ENCODE measurements around the gene C1QB. TPM values are rescaled to one million over a fixed set of nuclear protein-coding genes. Genes with fewer than 3 reads are reported as not detected.

C1QB gene
- total RNA-seq, 4 donors from 2014 or later = 54.3 to 107 (median 86.1) TPM

DNA sequence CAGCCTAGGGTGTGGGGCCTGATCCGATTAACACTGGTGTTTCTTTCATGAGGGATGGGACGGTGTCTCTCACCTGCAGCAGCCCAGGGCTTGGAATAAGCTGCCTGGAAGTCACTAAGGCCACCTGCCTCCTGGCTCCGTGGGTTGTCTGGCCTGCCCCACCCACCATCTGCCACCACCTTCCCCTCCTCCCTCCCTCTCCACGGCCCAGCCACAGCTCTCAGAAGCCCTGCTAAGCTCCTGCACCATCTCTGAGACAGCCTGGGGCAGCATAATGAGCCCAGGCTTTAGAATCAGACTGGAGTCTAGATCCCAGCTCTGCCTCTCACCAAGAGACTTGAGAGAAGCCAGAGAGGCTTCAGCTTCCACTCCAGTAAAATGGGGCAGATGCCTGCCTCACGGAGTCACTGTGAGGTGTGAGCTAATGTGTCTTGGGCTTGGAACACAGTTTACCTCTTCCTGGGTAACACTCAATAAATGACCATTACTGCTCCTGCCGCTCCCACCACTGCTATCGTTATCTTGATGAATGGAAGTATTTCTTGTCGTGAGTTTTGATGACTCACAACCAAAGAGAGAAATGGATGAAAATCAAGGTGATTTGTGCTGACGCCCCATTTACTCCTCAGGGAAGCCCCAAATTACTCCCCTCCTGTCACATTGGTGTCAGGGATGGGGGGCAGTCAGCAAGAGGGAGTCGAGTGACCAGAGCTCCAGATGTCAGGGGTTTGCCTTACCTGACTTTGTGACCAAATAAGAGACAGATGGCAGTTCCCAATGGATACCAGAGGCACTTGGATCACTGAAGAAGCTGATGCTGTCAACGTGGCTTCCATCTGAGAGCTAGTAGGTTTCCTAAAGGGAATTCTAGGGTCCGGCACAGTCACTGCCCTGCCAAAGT lies 40.1 kb upstream of the C1QB start:
- H3K9me3 ChIP-seq = no peaks in the 10 kb centered on the region
- H3K27me3 ChIP-seq = no peaks in the 10 kb centered on the region
- no peak overlapping the region for H3K27ac ChIP-seq
- H3K36me3 ChIP-seq = no peaks in the 10 kb centered on the region
- no peak for DNase-seq
- TF ChIP-seq CTCF (IDR thresholded peaks at IDR 0.05) (no peak), POLR2A (IDR thresholded peaks at IDR 0.05) (no peak)
- no peak overlapping the region for H3K4me3 ChIP-seq
- no peaks in the 10 kb centered on the region for H3K4me1 ChIP-seq

DNA sequence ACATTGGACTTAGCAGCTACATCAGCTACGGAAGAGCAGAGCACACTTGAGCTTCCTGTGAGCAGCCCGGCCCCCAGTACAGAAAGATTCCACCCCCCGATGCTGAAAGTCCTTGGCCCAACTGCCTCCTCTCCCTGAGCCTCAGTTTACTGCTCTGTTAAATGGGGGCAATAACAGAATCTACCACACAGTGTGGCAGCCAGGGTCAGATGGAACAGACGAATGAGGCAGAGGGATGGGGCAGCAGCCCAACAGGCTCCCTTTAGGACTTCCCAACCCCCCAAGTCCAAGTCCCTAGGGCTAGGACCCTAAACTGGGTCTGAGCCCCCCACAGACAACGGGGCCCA lies 39.5 kb upstream of the C1QB start:
- Histone ChIP-seq H3K27me3 (no peaks in the 10 kb centered on the region), H3K9me3 (no peaks in the 10 kb centered on the region), H3K27ac (no peak overlapping the region), H3K4me1 (no peaks in the 10 kb centered on the region), H3K4me3 (no peak overlapping the region), H3K36me3 (no peaks in the 10 kb centered on the region)
- DNase-seq = no peak
- no peak for TF ChIP-seq CTCF (IDR thresholded peaks at IDR 0.05)
- no peak for TF ChIP-seq POLR2A (IDR thresholded peaks at IDR 0.05)

DNA sequence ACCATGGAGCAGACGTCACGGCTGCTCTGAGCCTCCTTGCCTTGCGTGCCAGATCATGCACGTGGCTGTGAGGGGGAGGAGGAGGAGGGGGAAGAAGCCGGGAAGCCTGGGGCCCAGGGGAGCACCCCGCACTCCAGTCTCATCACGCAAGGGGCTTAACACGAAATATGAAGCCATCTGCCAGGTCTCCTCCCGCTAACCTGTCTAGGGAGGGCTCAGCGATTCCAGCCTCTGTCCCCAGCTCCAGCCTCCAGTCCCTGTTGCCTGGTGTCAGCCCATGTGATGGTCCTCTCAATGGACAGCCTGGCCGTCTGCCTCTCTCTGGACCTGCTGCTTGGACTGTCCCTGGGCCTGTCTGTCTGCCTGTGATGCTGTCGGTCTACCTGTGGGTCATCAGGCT lies 39.1 kb upstream of the C1QB start:
- no peaks in the 10 kb centered on the region for H3K4me1 ChIP-seq
- TF ChIP-seq POLR2A (IDR thresholded peaks at IDR 0.05) (no peak), CTCF (IDR thresholded peaks at IDR 0.05) (no peak)
- no peak overlapping the region for H3K27ac ChIP-seq
- no peak for DNase-seq
- H3K36me3 ChIP-seq = no peaks in the 10 kb centered on the region
- H3K4me3 ChIP-seq = no peak overlapping the region
- no peaks in the 10 kb centered on the region for H3K27me3 ChIP-seq
- H3K9me3 ChIP-seq = no peaks in the 10 kb centered on the region

DNA sequence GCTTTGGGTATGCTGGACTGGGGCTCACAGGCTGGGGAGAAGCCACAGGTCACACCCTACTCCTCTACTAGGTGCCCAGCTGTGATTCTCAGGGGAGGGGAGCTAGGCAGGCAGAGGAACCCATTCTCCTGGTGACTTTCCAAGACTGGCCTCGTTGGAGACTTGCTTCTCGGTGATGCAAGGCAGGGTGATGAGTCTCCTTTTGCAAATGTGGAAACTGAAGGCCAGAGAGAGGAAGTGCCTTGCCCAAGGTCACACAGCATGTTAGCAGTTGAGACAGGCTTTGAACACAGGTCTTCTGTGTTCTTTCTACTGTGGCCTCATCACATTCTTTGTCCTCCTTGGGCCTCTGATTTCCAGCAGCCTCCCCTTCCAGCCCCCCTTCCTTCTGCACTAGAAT lies 37.1 kb upstream of the C1QB start:
- DNase-seq = no peak
- Histone ChIP-seq H3K4me1 (no peaks in the 10 kb centered on the region), H3K4me3 (no peak overlapping the region), H3K27ac (no peak overlapping the region), H3K9me3 (no peaks in the 10 kb centered on the region), H3K36me3 (no peaks in the 10 kb centered on the region), H3K27me3 (no peaks in the 10 kb centered on the region)
- TF ChIP-seq POLR2A (IDR thresholded peaks at IDR 0.05) = no peak
- TF ChIP-seq CTCF (IDR thresholded peaks at IDR 0.05) = no peak

GRCh38 chr1:22616571-22616970 lies 36.5 kb upstream of the C1QB start:
- H3K4me1 ChIP-seq = no peaks in the 10 kb centered on the region
- no peaks in the 10 kb centered on the region for H3K36me3 ChIP-seq
- H3K4me3 ChIP-seq = no peak overlapping the region
- DNase-seq = no peak
- no peaks in the 10 kb centered on the region for H3K27me3 ChIP-seq
- no peak overlapping the region for H3K27ac ChIP-seq
- no peaks in the 10 kb centered on the region for H3K9me3 ChIP-seq
- TF ChIP-seq CTCF (IDR thresholded peaks at IDR 0.05) (no peak), POLR2A (IDR thresholded peaks at IDR 0.05) (no peak)
